ENCODE data around the gene RAD51B.

The RAD51B gene

DNA sequence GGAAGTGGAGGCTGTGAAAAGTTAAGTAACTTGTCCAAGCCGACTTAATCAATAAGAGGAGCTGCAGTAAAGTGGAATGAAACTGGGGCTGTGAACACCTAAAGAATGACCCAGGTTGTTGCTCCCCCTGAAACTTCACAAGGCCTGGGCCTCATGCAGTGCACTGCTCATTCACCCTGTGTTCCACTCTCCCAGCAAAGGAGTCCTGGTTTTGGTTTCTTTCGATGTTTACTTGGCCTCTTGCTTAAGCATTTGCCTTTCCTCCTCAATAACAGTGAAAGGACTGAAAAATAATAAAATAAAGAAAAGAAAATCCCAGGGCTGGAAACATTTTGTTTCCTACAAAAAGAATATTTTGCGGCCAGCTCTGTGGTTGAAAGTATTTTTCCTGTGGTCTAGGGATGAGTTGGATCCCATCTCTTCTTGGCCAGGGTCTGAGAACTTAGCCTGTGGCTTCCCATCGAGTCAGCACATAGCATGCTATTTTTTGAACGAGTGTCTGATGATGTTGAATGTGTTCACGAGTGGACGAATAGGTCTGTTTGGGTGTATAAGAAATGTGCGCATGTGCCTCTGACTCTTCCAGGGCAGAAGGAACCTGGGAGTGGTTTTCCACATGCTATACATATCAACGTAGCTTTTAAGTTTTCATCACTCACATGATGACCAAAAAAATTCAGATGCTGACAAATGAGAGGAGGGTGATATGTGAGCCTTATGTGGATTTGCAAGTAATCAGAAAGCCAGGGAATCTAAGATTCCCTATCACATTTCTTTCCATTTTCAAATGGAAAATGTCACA, 623.5 kb downstream of the RAD51B start:
- ATAC-seq (ENCODE audit: low read depth) (no peak), DNase-seq (ENCODE audit: low spot score in 2 of 2) (no peak)
- H3K27me3 Mint-ChIP-seq, result no peaks in the 10 kb centered on the region
- peaks cover 7% of the 10 kb centered on the region for H3K4me1 Mint-ChIP-seq
- H3K27ac Mint-ChIP-seq, result no peak overlapping the region
- no peak overlapping the region for H3K4me3 Mint-ChIP-seq
- no peaks in the 10 kb centered on the region for H3K9me3 Mint-ChIP-seq
- H3K36me3 Mint-ChIP-seq, result peaks cover 4% of the 10 kb centered on the region

DNA sequence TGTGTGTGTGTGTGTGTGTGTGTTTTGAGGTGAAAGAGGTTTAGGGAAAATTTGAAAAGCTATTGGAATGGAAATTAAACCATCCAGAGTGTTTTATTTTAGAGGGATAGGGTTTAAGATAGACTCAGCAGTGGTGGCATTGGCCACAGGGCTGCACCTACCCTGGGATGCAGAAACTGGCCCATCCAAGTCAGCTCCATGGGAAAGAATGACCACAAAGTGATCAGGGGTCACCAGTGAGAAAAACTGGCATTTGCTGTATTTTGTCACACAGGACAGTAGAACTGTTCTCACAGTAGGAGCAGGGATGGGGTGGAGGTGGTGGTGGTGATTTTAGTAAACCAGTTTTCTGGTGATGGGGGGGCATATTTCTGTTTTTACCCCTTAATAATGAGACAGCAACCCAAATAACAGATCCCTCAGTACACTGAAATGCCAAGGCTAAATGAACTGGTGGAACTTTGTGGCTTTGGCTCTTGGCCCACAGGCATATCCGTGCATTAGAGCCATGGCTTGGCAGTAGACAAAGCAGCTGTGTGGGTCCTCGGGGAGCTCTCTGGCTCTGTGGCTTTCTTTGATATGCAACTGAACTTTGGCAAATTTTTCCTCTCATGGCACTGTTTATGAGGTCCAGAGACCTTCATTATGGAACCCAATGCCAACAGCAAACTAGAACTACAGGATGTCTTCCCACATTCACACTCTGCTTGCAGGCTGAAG, 625.0 kb downstream of the RAD51B start:
- no peak for ATAC-seq (ENCODE audit: low read depth)
- no peak for DNase-seq (ENCODE audit: low spot score in 2 of 2)
- Mint-ChIP-seq H3K4me1 (peaks cover 7% of the 10 kb centered on the region), H3K27ac (no peak overlapping the region), H3K36me3 (peaks cover 3% of the 10 kb centered on the region), H3K27me3 (no peaks in the 10 kb centered on the region), H3K9me3 (no peaks in the 10 kb centered on the region), H3K4me3 (no peak overlapping the region)

DNA sequence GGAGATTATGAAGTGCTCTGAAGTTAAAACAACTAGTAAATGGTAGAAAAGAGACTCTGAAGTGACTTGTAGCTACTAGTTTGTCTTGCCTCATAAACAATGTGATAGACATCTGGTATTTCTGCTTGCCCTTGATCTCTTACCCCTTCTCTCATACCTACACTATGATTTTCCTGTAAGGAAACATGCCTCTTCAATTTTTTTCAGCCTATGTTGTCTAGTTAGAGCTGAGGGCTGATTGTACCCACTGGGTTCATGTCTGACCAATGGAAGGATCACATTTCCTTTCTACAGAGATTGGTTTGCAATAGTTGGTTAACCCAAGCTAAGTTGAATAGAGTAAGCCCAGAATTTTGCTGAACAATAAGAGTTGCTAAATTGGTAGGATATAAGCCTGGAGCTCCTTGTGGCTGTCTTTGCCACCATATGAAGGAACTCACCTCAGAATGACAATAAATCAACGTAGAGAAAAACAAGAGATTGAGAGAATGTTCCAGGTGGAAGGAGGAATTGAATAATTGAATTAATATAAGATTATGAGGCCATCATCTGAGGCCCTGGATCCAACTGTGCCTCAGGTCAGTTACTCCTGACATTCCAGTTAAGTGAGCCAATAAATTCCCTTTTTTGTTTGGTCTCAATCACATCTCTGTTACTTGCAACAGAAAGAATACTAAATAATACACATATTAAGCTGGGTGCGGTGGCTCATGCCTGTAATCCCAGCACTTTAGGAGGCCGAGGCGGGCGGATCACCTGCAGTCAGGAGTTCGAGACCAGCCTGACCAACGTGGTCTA, 626.9 kb downstream of the RAD51B start:
- Mint-ChIP-seq H3K9me3 (no peaks in the 10 kb centered on the region), H3K4me3 (no peak overlapping the region), H3K4me1 (peaks cover 9% of the 10 kb centered on the region), H3K27me3 (no peaks in the 10 kb centered on the region), H3K27ac (no peak overlapping the region), H3K36me3 (peaks cover 1% of the 10 kb centered on the region)
- DNase-seq (ENCODE audit: low spot score in 2 of 2), result no peak
- no peak for ATAC-seq (ENCODE audit: low read depth)

DNA sequence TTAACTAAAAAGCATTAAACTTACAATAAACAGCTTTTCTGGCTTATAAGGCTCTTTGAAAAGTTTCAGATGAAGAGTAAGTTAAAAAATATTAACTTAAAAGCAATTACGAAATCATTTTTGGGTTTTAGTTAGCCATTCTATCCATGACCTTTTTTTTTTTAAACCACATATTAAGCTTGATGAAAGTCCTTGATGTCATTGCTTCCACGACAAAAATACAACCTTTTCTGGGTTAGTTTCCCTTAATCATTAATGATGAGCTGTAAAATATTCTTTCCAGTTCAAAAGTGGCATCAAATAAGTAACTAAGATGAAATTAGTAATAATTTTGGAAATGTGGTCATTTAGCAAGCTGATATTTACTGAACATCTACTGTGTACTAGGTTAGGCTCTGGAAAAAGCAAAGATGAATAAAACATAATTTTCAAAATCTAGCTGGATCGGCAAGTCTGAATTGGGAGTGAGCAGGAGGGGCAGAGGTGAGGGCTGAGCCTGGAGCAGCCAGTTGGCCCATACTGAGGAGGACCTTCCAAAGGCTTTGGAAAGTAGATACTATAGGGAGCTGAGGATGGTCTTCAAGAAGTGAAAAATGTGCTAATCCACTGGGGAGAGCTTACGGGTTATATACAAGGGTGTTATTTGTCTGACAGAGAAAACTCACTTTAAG, 628.1 kb downstream of the RAD51B start:
- Mint-ChIP-seq H3K9me3 (no peaks in the 10 kb centered on the region), H3K4me1 (peaks cover 9% of the 10 kb centered on the region), H3K4me3 (no peak overlapping the region), H3K27ac (no peak overlapping the region), H3K36me3 (peaks cover 1% of the 10 kb centered on the region), H3K27me3 (no peaks in the 10 kb centered on the region)
- DNase-seq (ENCODE audit: low spot score in 2 of 2) (no peak), ATAC-seq (ENCODE audit: low read depth) (no peak)

DNA sequence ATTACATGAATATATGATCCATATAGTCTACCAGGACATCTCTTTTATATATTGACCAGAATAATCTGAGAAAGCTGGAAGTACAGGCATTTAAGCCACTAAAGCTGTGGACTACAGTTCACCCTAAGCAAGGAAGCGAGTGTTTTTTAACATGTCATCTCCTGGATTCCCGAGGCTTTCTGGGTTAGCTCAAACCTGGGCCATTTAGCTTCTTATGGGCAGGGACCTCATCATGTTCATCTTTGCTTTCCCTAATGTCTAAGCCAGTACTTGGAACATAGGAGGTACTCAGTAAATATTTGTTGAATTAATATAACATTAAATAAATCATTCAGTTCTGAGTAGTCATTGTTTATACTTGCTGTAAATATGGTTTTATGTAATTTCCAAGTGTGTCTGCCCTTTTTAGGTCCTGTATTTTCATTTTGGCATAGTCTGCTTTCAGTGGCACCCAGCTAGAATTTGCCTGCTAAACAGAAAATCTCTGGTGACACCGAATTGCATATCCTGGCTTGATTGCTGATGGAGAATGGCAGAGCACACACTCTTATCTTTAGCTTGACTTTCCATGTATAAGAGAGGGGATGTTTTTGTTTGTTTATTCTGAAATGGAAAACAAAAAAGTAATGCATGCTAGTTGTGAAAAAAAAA, 628.8 kb downstream of the RAD51B start:
- Mint-ChIP-seq H3K27ac (no peak overlapping the region), H3K4me1 (peaks cover 9% of the 10 kb centered on the region), H3K9me3 (no peaks in the 10 kb centered on the region), H3K27me3 (no peaks in the 10 kb centered on the region), H3K4me3 (no peak overlapping the region), H3K36me3 (no peaks in the 10 kb centered on the region)
- no peak for ATAC-seq (ENCODE audit: low read depth)
- DNase-seq (ENCODE audit: low spot score in 2 of 2), result no peak

DNA sequence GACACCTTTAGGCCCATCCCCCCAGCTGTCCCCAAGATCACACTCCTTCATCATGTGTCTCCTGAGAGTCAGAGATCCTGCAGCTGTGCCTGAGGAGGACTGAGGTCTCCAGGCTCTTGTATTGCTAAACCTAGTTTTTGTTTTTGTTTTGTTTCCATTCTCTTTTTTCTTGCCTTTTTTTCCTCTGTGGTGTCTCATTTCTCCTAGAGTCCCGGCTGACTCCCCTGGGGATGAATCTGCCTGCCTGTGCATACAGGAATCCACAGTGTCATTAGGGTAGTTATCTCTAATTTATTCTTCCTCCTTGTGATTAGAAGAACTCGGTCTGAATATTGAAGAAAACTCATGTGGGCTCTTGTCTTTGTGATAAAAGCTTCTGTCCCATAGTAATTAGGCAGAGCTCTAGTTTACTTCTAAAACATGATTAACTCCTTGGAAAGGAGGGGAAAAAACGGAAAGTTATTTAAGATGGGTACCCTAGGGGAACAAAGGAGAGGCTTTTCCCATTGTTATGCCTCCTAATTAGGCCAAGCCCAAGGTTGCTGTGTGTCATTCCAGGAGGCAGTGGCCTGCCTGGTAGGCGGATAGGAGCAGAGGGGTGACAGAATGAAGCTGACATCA, 630.1 kb downstream of the RAD51B start:
- H3K4me3 Mint-ChIP-seq, result no peak overlapping the region
- H3K27ac Mint-ChIP-seq, result no peak overlapping the region
- H3K27me3 Mint-ChIP-seq, result no peaks in the 10 kb centered on the region
- DNase-seq (ENCODE audit: low spot score in 2 of 2), result no peak
- no peak for ATAC-seq (ENCODE audit: low read depth)
- H3K4me1 Mint-ChIP-seq, result peaks cover 6% of the 10 kb centered on the region
- peaks cover 6% of the 10 kb centered on the region for H3K36me3 Mint-ChIP-seq
- peaks cover 3% of the 10 kb centered on the region for H3K9me3 Mint-ChIP-seq

DNA sequence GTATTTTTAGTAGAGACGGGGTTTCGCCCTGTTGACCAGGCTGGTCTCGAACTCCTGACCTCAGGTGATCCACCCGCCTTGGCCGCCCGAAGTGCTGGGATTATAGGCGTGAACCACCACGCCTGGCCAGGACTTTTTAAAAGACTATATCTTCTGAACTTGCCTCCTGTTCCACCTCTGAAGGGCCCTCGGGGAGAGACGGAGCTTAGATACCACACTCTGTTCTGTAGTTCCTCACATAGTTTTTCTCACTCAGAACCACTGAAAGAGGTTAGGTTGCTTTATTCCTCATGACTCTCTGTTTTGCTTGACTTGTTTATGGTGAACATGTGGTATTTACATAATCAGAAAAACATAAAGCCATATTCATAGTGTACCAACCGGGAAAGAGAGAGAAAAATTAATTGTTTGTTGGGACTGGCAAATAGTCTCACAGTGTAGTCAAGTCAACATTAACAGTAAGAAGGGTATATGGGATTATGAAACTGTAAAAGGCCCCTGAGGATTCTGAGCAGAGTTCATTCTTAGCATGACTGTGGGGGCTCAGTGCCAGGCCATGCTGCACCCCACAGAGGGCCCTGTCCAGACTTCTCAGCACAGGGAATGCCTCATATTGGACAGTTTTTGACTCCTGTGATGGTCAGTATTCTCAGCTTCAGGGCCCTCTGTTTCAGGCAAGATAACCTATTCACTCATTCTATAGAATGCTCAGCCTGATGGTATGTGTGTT, 631.0 kb downstream of the RAD51B start:
- Mint-ChIP-seq H3K27ac (no peak overlapping the region), H3K36me3 (peaks cover 10% of the 10 kb centered on the region), H3K4me1 (peaks cover 6% of the 10 kb centered on the region), H3K4me3 (no peak overlapping the region), H3K9me3 (peaks cover 3% of the 10 kb centered on the region), H3K27me3 (no peaks in the 10 kb centered on the region)
- DNase-seq (ENCODE audit: low spot score in 2 of 2), result no peak
- no peak for ATAC-seq (ENCODE audit: low read depth)

DNA sequence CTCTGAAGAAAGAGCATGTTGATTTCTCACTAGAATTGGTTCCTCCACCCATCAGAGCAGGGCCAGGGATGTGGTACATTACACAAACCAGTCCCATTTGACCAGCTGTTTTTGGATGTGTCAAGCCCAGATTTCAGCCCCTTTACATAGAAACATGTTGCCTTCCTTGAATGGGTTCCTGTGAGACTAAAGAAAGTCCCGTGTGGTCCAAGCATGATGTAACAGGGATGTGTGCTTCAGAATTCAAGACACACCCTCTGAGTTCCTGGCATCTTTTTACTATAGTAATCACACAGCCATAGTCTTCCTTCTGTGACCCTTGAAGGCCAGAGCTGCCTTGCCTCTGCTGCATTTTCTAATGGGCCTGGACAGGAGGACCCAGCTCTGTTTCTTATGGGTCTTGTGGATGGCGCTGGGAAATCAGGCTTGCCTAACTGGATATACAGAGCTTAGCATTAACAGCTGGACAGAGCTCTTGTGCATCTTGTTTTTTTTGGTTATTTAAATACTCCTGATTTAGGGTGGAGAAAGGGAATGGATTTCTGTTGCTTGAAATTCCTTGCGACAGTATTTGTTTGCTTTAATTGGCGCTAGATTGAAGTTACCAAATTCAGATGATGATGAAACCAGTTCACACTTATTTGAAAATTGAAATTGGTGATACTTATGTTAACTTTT, 632.3 kb downstream of the RAD51B start:
- H3K36me3 Mint-ChIP-seq, result peaks cover 10% of the 10 kb centered on the region
- no peak for ATAC-seq (ENCODE audit: low read depth)
- peaks cover 6% of the 10 kb centered on the region for H3K9me3 Mint-ChIP-seq
- no peak for DNase-seq (ENCODE audit: low spot score in 2 of 2)
- H3K4me1 Mint-ChIP-seq, result peaks cover 6% of the 10 kb centered on the region
- H3K4me3 Mint-ChIP-seq, result no peak overlapping the region
- no peaks in the 10 kb centered on the region for H3K27me3 Mint-ChIP-seq
- no peak overlapping the region for H3K27ac Mint-ChIP-seq

DNA sequence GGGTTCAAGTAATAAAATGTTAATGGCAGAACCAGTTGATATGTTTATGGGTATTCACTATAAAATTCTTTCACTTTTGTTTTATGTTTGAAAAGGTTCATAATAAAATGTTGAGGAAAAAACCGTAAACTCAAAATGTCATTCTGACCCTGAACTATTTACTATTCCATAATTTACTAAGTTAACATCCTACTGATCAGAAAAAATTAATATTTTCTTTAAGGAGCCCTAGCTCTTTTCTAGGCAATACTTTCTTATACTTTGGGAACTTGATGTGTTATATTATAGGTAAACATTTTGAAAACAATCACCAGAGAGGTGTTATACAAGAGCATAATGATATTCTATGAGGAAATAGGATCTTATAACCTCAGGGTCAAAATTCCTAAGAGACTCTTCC, 638.7 kb downstream of the RAD51B start:
- Mint-ChIP-seq H3K9me3 (peaks cover 6% of the 10 kb centered on the region), H3K36me3 (peaks cover 10% of the 10 kb centered on the region), H3K27ac (no peak overlapping the region), H3K4me3 (no peak overlapping the region), H3K27me3 (no peaks in the 10 kb centered on the region), H3K4me1 (peaks cover 5% of the 10 kb centered on the region)
- ATAC-seq (ENCODE audit: low read depth) (no peak), DNase-seq (ENCODE audit: low spot score in 2 of 2) (no peak)

DNA sequence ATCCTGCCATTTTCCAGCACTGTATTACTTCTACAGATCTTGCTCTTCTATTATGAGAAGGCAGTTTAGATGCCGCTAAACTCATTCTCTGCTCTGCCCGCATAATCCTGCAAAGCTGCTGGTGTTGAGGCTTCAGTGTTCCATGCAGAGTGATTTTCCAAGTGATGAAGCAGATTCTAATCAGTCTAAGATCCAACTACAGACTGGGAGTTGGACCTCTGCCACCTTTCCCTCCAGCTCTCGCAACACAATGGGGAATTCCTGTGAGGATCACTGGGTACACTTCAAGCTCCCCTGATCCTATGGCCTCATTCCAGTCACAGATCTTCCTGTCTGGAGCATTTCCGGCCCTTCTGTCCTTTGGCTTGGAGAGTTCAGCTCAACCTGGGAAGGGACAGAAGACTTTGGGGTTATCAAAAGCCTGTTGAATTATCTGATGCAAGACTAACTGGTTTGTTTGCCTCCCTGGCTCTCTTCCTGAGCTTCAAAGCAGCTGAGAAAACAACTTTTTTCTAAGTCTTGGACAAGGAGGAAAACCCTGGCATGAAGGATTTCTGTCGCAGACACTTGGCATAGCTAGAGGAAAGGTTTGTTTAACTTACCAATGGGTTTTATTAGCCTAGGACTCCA, 639.4 kb downstream of the RAD51B start:
- Mint-ChIP-seq H3K9me3 (peaks cover 4% of the 10 kb centered on the region), H3K27me3 (no peaks in the 10 kb centered on the region), H3K27ac (peak overlapping the region; percentile 62), H3K4me1 (peaks cover 5% of the 10 kb centered on the region), H3K4me3 (no peak overlapping the region), H3K36me3 (peaks cover 8% of the 10 kb centered on the region)
- ATAC-seq (ENCODE audit: low read depth), result no peak
- no peak for DNase-seq (ENCODE audit: low spot score in 2 of 2)

DNA sequence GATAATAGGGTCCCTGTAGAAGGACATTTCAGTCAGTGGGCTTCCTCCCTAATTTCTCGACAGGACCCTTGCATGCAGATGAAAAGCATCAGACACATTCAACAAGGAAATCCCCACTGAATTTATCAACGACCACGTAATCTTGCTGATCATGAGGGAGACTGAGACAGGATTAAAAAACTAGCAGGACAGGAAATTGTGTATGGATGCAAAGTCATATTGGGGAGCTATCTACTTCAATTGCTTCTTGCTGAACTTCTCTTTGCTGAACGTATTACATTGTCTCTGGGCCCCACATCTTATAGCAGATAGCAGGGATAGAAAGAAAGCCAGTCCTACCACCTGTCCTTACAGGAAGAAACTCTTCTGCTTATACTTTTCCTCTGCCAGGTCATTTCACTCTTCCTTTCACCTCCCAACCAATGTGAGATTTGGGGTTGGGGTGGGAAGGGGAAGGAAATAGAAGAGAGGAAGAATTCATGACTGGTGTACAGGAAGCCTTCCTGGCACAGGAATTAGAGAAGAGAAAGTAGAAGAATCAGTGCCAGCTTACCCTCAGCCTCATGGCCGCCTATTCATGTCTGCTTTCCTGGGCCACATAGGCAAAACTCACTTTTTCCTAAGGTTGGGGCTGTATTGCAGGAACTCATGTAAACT, 640.0 kb downstream of the RAD51B start:
- ATAC-seq (ENCODE audit: low read depth) (no peak), DNase-seq (ENCODE audit: low spot score in 2 of 2) (no peak)
- Mint-ChIP-seq H3K27ac (peak overlapping the region; percentile 62), H3K4me3 (no peak overlapping the region), H3K9me3 (peaks cover 5% of the 10 kb centered on the region), H3K36me3 (peaks cover 6% of the 10 kb centered on the region), H3K27me3 (no peaks in the 10 kb centered on the region), H3K4me1 (peaks cover 7% of the 10 kb centered on the region)

All from memory B cell (primary cell).